Measurements from ENCODE around the gene SHD. TPM values are rescaled to one million over a fixed set of nuclear protein-coding genes. Genes with fewer than 3 reads are reported as not detected.

The SHD gene
- total RNA-seq, 1 experiment from 2014 or later: 2.0 TPM

- ChIA-PET POLR2A (no interaction called here), RAD21 (ENCODE audit: low non-redundant PET in 1 of 2, low total read pairs in 2 of 2, uncharacterized antibody in 2 of 2, unreplicated experiment in 2 of 2) (no interaction called here), CTCF (interaction anchor here (0.6 kb wide), 1 partner anchor 9 kb away, joined by 3 read pairs; no protein-coding TSS in a partner anchor)
- Histone ChIP-seq H3K4me2 (ENCODE audit: low read length) (no peak overlapping the region), H3K9me2 (ENCODE audit: insufficient read depth) (no peaks in the 10 kb centered on the region), H4K20me1 (ENCODE audit: insufficient read depth) (no peaks in the 10 kb centered on the region), H3K27me3 (ENCODE audit: insufficient read depth, low read length) (no peaks in the 10 kb centered on the region), H3K4me1 (ENCODE audit: control insufficient read depth in 1 of 2, insufficient read depth in 2 of 2, low read length in 2 of 2) (no peaks in the 10 kb centered on the region), H3K9ac (ENCODE audit: low read length) (no peak overlapping the region), H3K79me2 (ENCODE audit: insufficient read depth, low read length) (no peaks in the 10 kb centered on the region), H2AFZ (ENCODE audit: low read depth, low read length, poor library complexity, severe bottlenecking) (no peak overlapping the region), H3K27ac (ENCODE audit: low read depth, low read length) (no peak overlapping the region), H3K36me3 (ENCODE audit: control insufficient read depth in 1 of 2, insufficient read depth in 2 of 2, low read length in 2 of 2) (no peaks in the 10 kb centered on the region), H3K9me3 (ENCODE audit: control insufficient read depth in 1 of 2, insufficient read depth in 1 of 2, low read depth in 1 of 2, low read length in 2 of 2) (no peaks in the 10 kb centered on the region), H3K4me3 (replicated peaks in 1 of 2; ENCODE audit: low read depth in 1 of 2, low read length in 2 of 2) (no peak overlapping the region)
- no TSS peak for BruUV-seq (replicated peaks)
- no peak for TF ChIP-seq YY1 (IDR thresholded peaks at IDR 0.05; ENCODE audit: extremely low read depth, insufficient replicate concordance, low read depth, low read length)
- TF ChIP-seq POLR2A (IDR thresholded peaks at IDR 0.05; ENCODE audit: borderline replicate concordance, extremely low read depth, insufficient read depth, insufficient read length): no peak
- TF ChIP-seq ZFX (IDR thresholded peaks at IDR 0.05): no peak
- no peak for TF ChIP-seq REST (IDR thresholded peaks at IDR 0.05; ENCODE audit: low read depth)
- no peak for TF ChIP-seq EGR1 (IDR thresholded peaks at IDR 0.05; ENCODE audit: low read depth)
- no peak for TF ChIP-seq CBX3 (IDR thresholded peaks at IDR 0.05; ENCODE audit: low read depth)
- no peak for TF ChIP-seq SP1 (IDR thresholded peaks at IDR 0.05; ENCODE audit: low read depth)
- no peak for TF ChIP-seq EZH2 (IDR thresholded peaks at IDR 0.05)
- no peak for TF ChIP-seq ATF3 (IDR thresholded peaks at IDR 0.05)
- ATAC-seq (no peak), DNase-seq (ENCODE audit: low read depth, low spot score) (no peak)
- intact Hi-C loops (cut with micrococcal nuclease): no loop called here
These were observed 19.1 kb downstream of the SHD start for GRCh38 chr19:4297901-4298809.

Data from HCT116 (cell line).